HFFc6 (cell line): Measurements from ENCODE around the gene PARP8. TPM values are rescaled to one million over a fixed set of nuclear protein-coding genes. Genes with fewer than 3 reads are reported as not detected.

Experiments used
- DNase-seq: peaks from one replicate; pipeline ENCODE4 v3.0.0-alpha.2; 2018
- H3K27ac Mint-ChIP-seq: 2 replicates; pipeline ENCODE4 v1.8.0; 2020; ENCODE audit warnings: mild to moderate bottlenecking, mixed read lengths
- H3K27me3 Mint-ChIP-seq: 2 replicates; pipeline ENCODE4 v1.8.0; 2021; ENCODE audit warnings: mild to moderate bottlenecking, moderate library complexity, mixed read lengths; ENCODE audit not compliant: insufficient read depth
- H3K36me3 Mint-ChIP-seq: 2 replicates; pipeline ENCODE4 v1.8.0; 2021; ENCODE audit warnings: low read depth, mixed read lengths
- H3K4me1 Mint-ChIP-seq: 2 replicates; pipeline ENCODE4 v1.8.0; 2020; ENCODE audit warnings: low read depth, mixed read lengths
- H3K4me3 Mint-ChIP-seq: 2 replicates; pipeline ENCODE4 v1.8.0; 2020; ENCODE audit warnings: mild to moderate bottlenecking, moderate library complexity, mixed read lengths
- H3K9me3 Mint-ChIP-seq: 2 replicates; pipeline ENCODE4 v1.8.0; 2020; ENCODE audit warnings: mild to moderate bottlenecking, mixed read lengths
- total RNA-seq, 6 experiments: library from RNA; stranded (reverse); fragmentation: NEBNext Ultra II Directional; extraction: Animal tissue kit (Norgen Biotek cat#: 25700); gene quantifications; 2 replicates in 1 of 6; 3 replicates in 5 of 6; pipeline ENCODE4 v1.2.3, GENCODE V29; 2021
- TF ChIP-seq, protein P1 (sequence below): fragments of 200-600 bp; sonication (generic); IDR thresholded peaks from 2 replicates; pipeline ENCODE4 v1.5.0; 2021; ENCODE audit warnings: antibody characterized with exemption, mild to moderate bottlenecking

PARP8 gene
- total RNA-seq, 6 experiments from 2014 or later, result 0.71 to 5.5 (median 0.81) TPM

DNA sequence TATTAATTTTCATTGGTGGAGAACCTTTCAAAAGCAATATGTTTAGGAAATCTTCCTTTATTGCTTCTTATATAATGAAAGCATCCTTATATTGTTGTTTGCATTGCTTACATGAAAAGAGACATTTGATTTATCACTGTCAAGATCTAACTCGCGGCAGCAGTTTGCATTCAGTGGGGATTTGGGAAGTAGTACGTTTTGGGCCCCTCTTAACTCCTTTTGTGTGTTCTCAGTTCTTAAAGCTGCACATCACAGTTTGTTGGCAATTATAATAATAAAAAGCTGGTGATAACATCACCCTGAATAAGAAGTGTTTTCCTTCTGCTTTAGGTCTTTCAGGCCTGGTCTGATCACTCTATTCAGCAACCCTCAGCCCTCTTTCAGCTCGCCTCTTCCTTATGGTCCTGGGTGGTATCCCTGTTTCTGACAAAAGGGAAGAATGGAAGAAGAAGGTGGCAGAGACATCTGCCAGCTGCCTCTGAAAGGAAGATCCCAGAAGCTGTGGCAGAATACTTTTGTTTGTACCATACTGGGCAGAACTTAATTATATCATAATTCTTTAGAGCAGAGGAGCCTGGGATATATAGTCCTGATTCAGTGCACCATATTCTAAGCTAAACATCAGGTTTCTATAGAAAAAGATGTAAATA, 53.7 kb downstream of the PARP8 start:
- Mint-ChIP-seq H3K9me3 (peaks cover 1% of the 10 kb centered on the region; the same call in 1 of the 2 replicates), H3K27me3 (no peaks in the 10 kb centered on the region), H3K4me3 (no peak overlapping the region), H3K27ac (no peak overlapping the region), H3K36me3 (no peaks in the 10 kb centered on the region), H3K4me1 (no peaks in the 10 kb centered on the region)
- no peak for DNase-seq
- TF ChIP-seq, protein P1, sequence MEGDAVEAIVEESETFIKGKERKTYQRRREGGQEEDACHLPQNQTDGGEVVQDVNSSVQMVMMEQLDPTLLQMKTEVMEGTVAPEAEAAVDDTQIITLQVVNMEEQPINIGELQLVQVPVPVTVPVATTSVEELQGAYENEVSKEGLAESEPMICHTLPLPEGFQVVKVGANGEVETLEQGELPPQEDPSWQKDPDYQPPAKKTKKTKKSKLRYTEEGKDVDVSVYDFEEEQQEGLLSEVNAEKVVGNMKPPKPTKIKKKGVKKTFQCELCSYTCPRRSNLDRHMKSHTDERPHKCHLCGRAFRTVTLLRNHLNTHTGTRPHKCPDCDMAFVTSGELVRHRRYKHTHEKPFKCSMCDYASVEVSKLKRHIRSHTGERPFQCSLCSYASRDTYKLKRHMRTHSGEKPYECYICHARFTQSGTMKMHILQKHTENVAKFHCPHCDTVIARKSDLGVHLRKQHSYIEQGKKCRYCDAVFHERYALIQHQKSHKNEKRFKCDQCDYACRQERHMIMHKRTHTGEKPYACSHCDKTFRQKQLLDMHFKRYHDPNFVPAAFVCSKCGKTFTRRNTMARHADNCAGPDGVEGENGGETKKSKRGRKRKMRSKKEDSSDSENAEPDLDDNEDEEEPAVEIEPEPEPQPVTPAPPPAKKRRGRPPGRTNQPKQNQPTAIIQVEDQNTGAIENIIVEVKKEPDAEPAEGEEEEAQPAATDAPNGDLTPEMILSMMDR, result no peak

DNA sequence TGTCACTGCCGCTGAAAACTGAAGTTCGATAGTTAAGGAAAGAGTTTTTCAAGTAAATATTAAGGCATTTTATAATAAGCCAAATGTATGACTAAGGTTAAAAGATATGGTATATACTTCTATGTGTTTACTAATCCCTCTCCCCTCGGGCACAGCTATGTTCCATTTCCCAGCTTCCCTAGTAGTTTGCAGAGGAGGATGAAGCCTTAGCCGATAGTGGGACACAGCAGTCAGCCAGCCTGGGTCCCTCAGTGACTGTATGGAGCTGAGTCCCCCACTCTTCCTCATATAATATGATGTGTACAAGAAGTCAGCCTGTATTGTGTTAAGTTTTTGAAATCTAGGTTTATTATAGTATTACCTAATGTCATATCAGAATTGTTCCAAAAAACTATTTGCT, 55.8 kb downstream of the PARP8 start:
- DNase-seq, result no peak
- Mint-ChIP-seq H3K9me3 (no peaks in the 10 kb centered on the region; the same call in 1 of the 2 replicates), H3K36me3 (no peaks in the 10 kb centered on the region), H3K27me3 (no peaks in the 10 kb centered on the region), H3K4me3 (no peak overlapping the region), H3K27ac (no peak overlapping the region), H3K4me1 (no peaks in the 10 kb centered on the region)
- TF ChIP-seq, protein P1, result no peak

DNA sequence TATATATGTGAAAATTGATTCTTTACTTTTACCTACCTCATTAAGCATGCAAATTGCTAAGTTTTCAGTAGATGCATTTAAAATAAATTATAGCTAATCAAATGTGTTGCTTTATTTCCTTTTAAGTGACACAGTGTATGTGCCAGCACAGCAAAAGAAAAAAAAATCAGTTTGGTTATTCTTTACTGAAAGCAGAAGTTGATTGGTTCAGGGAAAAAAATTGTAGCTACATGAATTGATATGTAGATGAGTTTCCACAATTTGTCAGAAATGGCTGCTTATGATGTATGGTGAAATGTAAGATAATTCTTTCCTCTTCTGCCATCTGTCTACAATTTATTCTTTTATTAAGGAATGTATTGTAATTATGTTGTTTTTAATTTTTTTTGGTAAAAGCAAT, 57.8 kb downstream of the PARP8 start:
- Mint-ChIP-seq H3K27ac (no peak overlapping the region), H3K4me3 (no peak overlapping the region), H3K9me3 (no peaks in the 10 kb centered on the region; the same call in 1 of the 2 replicates), H3K4me1 (no peaks in the 10 kb centered on the region), H3K36me3 (no peaks in the 10 kb centered on the region), H3K27me3 (no peaks in the 10 kb centered on the region)
- TF ChIP-seq, protein P1, result no peak
- DNase-seq, result no peak

DNA sequence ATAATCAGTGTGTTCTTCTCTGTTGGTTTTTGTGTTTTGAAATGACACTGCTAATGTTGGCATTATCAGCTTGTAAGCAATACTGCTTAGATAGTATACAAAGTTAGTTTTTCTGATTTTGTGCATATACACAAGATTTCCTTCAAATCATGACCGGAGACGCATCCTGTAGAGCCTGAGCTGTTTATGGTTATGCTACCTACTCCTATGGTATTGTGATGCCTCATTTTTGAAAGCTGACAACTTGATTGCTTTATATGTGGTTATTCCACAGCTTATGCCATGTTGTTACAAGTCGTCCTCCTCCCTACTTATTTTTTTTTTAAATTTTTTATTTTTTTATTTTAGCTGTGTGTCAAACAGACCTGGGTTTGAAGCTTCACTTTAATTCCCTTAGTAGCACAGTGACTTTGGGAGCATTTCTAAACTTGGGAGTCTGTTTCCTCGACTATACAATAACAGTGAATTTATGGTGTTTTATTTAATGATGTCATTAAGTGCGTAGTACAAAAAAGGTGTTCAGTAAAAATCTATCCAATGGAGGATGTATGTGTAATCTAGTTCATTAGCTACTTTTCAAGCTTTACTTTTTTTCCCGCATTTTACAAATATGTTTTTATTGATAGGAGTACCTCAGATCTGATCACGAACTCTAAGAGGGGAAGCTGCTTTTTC, 59.5 kb downstream of the PARP8 start:
- H3K27ac Mint-ChIP-seq, result no peak overlapping the region
- no peaks in the 10 kb centered on the region; the same call in 1 of the 2 replicates for H3K27me3 Mint-ChIP-seq
- H3K36me3 Mint-ChIP-seq, result no peaks in the 10 kb centered on the region
- no peak for DNase-seq
- H3K4me3 Mint-ChIP-seq, result no peak overlapping the region
- H3K4me1 Mint-ChIP-seq, result no peaks in the 10 kb centered on the region
- no peaks in the 10 kb centered on the region; the same call in 1 of the 2 replicates for H3K9me3 Mint-ChIP-seq
- TF ChIP-seq, protein P1, result no peak

DNA sequence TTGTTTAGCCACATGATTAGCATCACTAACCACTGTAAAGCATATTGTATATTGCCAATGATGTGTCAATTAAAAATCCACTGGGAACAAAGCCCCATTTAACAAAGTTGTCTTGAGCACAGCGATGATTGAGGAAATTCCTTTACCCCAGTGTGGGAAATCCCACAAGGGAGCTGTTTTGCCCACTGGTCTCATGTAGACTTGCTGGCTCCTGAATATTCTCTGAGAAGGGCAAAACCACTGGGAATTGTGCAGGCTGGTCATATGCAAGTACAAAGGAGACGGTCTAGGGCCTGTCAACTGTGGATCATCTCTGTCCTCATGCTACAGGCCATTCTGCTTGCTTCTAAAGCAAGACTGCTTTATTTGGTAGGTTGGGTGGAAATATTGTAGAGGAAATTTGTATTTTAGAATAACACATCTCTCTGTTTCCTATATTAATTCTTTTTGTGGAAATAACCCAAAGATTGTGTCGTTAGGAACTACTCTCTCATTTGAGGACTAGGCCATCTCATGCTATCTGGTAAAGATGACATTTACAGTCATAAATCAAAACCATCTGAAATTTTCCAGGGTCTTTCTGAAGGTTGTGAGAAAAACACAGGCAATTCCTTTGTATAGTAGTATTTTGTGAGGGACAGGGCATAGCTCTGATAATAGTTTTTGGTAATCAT, 60.2 kb downstream of the PARP8 start:
- TF ChIP-seq, protein P1, result no peak
- no peak overlapping the region for H3K27ac Mint-ChIP-seq

More for the DNA sequence above, 60.2 kb downstream of the PARP8 start:
- DNase-seq, result no peak
- H3K4me1 Mint-ChIP-seq, result no peaks in the 10 kb centered on the region
- H3K9me3 Mint-ChIP-seq, result no peaks in the 10 kb centered on the region; the same call in 1 of the 2 replicates
- no peaks in the 10 kb centered on the region; the same call in 1 of the 2 replicates for H3K27me3 Mint-ChIP-seq
- H3K4me3 Mint-ChIP-seq, result no peak overlapping the region
- H3K36me3 Mint-ChIP-seq, result no peaks in the 10 kb centered on the region
